GM23248 (cell line): ENCODE results near the gene YEATS2. TPM values are rescaled to one million over a fixed set of nuclear protein-coding genes. Genes with fewer than 3 reads are reported as not detected.
"Not testable (repeated sequence)": the region's sequence is repeated elsewhere in the genome, so short reads cannot be mapped to it uniquely, and the experiment has no call there.

ENCODE experiments used
- DNase-seq: peaks from one replicate; pipeline ENCODE4 v3.0.0-alpha.2; 2015
- H2AFZ ChIP-seq: fragments of 200-600 bp; sonication (generic); 2 replicates; pipeline ENCODE4 v1.6.1; 2016; ENCODE audit warnings: antibody characterized with exemption
- H3F3A ChIP-seq: fragments of 200-600 bp; sonication (generic); 2 replicates; pipeline ENCODE4 v1.6.1; 2016; ENCODE audit warnings: mild to moderate bottlenecking, antibody characterized with exemption, mixed run types; ENCODE audit not compliant: insufficient read depth
- H3K27ac ChIP-seq: fragments of 200-600 bp; sonication (generic); 2 replicates; pipeline ENCODE4 v1.5.1; 2016; ENCODE audit warnings: mild to moderate bottlenecking
- H3K27me3 ChIP-seq: fragments of 200-600 bp; sonication (generic); replicated peaks from 2 replicates; pipeline ENCODE4 v1.6.1; 2016; ENCODE audit warnings: mild to moderate bottlenecking; ENCODE audit not compliant: insufficient read depth
- H3K36me3 ChIP-seq: fragments of 200-600 bp; sonication (generic); 2 replicates; pipeline ENCODE4 v1.6.1; 2016; ENCODE audit warnings: low read depth, mild to moderate bottlenecking
- H3K4me1 ChIP-seq: fragments of 200-600 bp; sonication (generic); 2 replicates; pipeline ENCODE4 v1.6.1; 2016; ENCODE audit warnings: mild to moderate bottlenecking; ENCODE audit not compliant: insufficient read depth
- H3K4me2 ChIP-seq: fragments of 200-600 bp; sonication (generic); one replicate; pipeline ENCODE4 v1.6.1; 2016; ENCODE audit warnings: mild to moderate bottlenecking; ENCODE audit not compliant: unreplicated experiment
- H3K4me3 ChIP-seq: fragments of 200-600 bp; sonication (generic); 2 replicates; pipeline ENCODE4 v1.5.1; 2016; ENCODE audit warnings: mild to moderate bottlenecking
- H3K79me2 ChIP-seq: fragments of 200-600 bp; sonication (generic); 2 replicates; pipeline ENCODE4 v1.6.1; 2016; ENCODE audit warnings: mild to moderate bottlenecking; ENCODE audit not compliant: insufficient read depth
- H3K9ac ChIP-seq: fragments of 200-600 bp; sonication (generic); 2 replicates; pipeline ENCODE4 v1.6.1; 2016; ENCODE audit warnings: mild to moderate bottlenecking
- H3K9me2 ChIP-seq: fragments of 200-600 bp; sonication (generic); 2 replicates; pipeline ENCODE4 v1.6.1; 2016; ENCODE audit warnings: mixed run types, mild to moderate bottlenecking, moderate library complexity; ENCODE audit not compliant: insufficient read depth
- H3K9me3 ChIP-seq: fragments of 200-600 bp; sonication (generic); one replicate; pipeline ENCODE4 v1.6.1; 2017; ENCODE audit warnings: low read depth
- H4K20me1 ChIP-seq: fragments of 200-600 bp; sonication (generic); 2 replicates; pipeline ENCODE4 v1.6.0; 2016; ENCODE audit not compliant: insufficient read depth
- EZH2 ChIP-seq: fragments of 200-600 bp; sonication (generic); IDR thresholded peaks from 2 replicates; pipeline ENCODE4 v1.6.1; 2018; ENCODE audit warnings: antibody characterized with exemption, mild to moderate bottlenecking; ENCODE audit not compliant: insufficient read depth, poor library complexity, severe bottlenecking
- EZH2phosphoT487 ChIP-seq: fragments of 200-600 bp; sonication (generic); IDR thresholded peaks from 2 replicates; pipeline ENCODE4 v1.6.1; 2018; ENCODE audit warnings: antibody characterized with exemption, moderate library complexity, mild to moderate bottlenecking, low read depth; ENCODE audit not compliant: insufficient read depth
- WGBS, 2 experiments: methylation state at CpG; one replicate each; pipeline ENCODE4 v1.1.6; 2015 to 2017; ENCODE audit warnings: low lambda C conversion rate in 2 of 2, low coverage in 1 of 2; ENCODE audit errors: missing lambda C conversion rate in 2 of 2; 5-methylcytosine and 5-hydroxymethylcytosine counted together
- in situ Hi-C: fragments of 300-500 bp; cut with MboI; formaldehyde crosslinking; loops from 2 replicates; pipeline ENCODE4 v1.15.0; 2020
- polyA plus RNA-seq: library from polyadenylated mRNA; unstranded; fragments of >200 nt; fragmentation: Nextera tagmentation; extraction: Ambion mirVana; gene quantifications from 2 replicates; pipeline ENCODE4 v1.2.1, GENCODE V29; 2016
- total RNA-seq: library from RNA; depleted of rRNA; stranded (reverse); fragments of >200 nt; shearing (Covaris generic); gene quantifications from 2 replicates; pipeline ENCODE4 v1.2.3, GENCODE V29; 2014

Gene YEATS2
- total and polyA plus RNA-seq, 2 experiments from 2014 or later = 14.0 to 34.7 TPM

DNA sequence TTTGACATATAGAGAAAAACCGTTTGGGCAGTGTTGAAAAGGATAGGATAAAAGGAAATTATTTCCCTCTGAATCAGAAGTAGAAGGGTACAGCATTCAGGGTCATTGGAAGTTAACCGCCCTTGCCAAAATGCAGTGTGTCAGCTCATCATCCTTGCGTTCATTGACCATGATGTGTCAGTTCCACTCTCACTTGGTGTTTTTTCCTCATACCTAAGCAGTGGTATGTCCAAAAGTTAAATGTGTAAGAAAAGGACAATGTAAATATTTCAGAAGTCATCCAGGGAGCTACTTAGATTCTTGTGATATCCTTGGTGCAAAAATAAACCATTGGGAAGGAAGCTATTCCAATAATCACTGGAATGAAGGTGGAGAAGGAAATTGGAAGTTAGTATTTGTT lies 77.0 kb downstream of the YEATS2 start:
- in situ Hi-C loops = no loop called here
- Histone ChIP-seq H3K27me3 (no peaks in the 10 kb centered on the region), H3K9me2 (no peaks in the 10 kb centered on the region), H3K79me2 (0 out of 2 replicates have a peak, but pooled peaks cover 4% of the 10 kb centered on the region), H2AFZ (no peak overlapping the region), H3K4me3 (peak overlapping the region; percentile 37), H3K9ac (no peak overlapping the region), H3K4me1 (peaks cover 41% of the 10 kb centered on the region), H3K9me3 (no peaks in the 10 kb centered on the region), H4K20me1 (no peaks in the 10 kb centered on the region), H3K36me3 (peaks cover 38% of the 10 kb centered on the region), H3K4me2 (peak overlapping the region; percentile 69), H3K27ac (peak overlapping the region; percentile 51), H3F3A (peaks cover 33% of the 10 kb centered on the region)
- 13 to 23% methylated on average over 3 of the region's 3 CpGs for WGBS, 2 experiments
- TF ChIP-seq EZH2phosphoT487 (no peak), EZH2 (no peak)
- peak; percentile 84 for DNase-seq

DNA sequence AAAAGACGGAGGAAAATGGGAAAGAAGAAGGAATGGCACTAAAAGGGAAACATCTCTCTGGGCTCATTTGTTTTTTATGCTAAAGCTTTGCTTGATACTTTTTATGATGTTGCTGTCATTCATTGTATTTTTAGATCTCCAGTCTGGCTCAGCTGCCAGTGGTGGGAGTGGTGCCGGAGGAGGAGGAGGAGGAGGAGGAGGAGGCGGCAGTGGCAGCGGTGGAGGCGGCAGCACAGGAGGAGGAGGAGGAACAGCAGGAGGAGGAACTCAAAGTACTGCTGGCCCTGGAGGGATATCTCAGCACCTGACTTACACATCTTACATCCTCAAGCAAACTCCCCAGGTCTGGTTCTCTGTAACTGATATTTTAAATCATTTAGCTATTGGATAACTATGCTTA lies 78.2 kb downstream of the YEATS2 start:
- no peaks in the 10 kb centered on the region for H3K9me3 ChIP-seq
- in situ Hi-C loops = no loop called here
- H4K20me1 ChIP-seq = no peaks in the 10 kb centered on the region
- TF ChIP-seq EZH2phosphoT487 = no peak
- no peak for TF ChIP-seq EZH2
- H3K4me2 ChIP-seq = peak overlapping the region; percentile 69
- no peaks in the 10 kb centered on the region for H3K27me3 ChIP-seq
- H3K9me2 ChIP-seq = no peaks in the 10 kb centered on the region
- 0 out of 2 replicates have a peak, but pooled peaks cover 4% of the 10 kb centered on the region for H3K79me2 ChIP-seq
- H2AFZ ChIP-seq = no peak overlapping the region
- H3F3A ChIP-seq = peaks cover 39% of the 10 kb centered on the region
- no peak overlapping the region; the same call in 1 of the 2 replicates for H3K27ac ChIP-seq
- no peak overlapping the region for H3K9ac ChIP-seq
- 59 to 90% methylated on average over 3 to 5 of the region's 5 CpGs for WGBS, 2 experiments
- DNase-seq = peak; percentile 1
- H3K4me1 ChIP-seq = peaks cover 41% of the 10 kb centered on the region
- peaks cover 47% of the 10 kb centered on the region for H3K36me3 ChIP-seq
- no peak overlapping the region for H3K4me3 ChIP-seq

- peaks cover 41% of the 10 kb centered on the region for H3K4me1 ChIP-seq
- peaks cover 39% of the 10 kb centered on the region for H3F3A ChIP-seq
- H3K9me2 ChIP-seq, H3K27me3 ChIP-seq, H3K9ac ChIP-seq, H3K4me3 ChIP-seq, DNase-seq, H3K79me2 ChIP-seq, H3K27ac ChIP-seq, H3K4me2 ChIP-seq, H3K9me3 ChIP-seq, H4K20me1 ChIP-seq, H2AFZ ChIP-seq, in situ Hi-C loops: not testable (repeated sequence)
- WGBS, 2 experiments = 49 to 60% methylated on average over 5 of the region's 5 CpGs
- peaks cover 54% of the 10 kb centered on the region for H3K36me3 ChIP-seq
Measured at GRCh38 chr3:183776451-183776850, 78.9 kb downstream of the YEATS2 start.

DNA sequence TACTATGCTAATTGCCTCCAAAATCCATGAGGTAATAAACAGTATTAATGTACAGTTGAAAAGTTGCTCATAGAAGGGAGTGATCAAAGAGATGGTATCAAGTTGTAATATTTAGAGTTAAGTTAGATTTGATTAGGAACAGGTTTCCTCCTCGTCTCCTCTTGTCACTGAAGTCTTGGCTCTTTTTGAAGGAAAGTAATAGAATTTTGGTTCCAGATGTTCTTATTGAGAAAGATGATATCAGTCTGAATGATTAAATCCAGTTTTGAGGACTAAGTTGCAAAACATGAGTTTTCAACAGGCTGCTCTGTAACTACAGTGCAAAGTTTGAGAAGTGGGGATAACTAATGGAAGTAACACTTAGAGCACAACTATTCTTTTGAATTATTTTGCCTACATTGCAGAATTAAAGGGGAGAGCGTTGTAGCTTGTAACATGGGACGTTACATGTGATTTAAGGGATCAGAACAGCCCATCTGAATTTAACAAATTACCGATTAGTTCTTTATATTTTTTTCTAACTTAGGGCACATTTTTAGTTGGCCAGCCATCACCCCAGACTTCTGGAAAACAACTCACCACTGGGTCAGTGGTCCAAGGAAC lies 79.5 kb downstream of the YEATS2 start:
- H3K27ac ChIP-seq = no peak overlapping the region
- H4K20me1 ChIP-seq = no peaks in the 10 kb centered on the region
- in situ Hi-C loops = no loop called here
- peaks cover 41% of the 10 kb centered on the region for H3K4me1 ChIP-seq
- peaks cover 58% of the 10 kb centered on the region for H3K36me3 ChIP-seq
- no peak overlapping the region for H2AFZ ChIP-seq
- 46 to 50% methylated on average over 4 of the region's 4 CpGs for WGBS, 2 experiments
- H3K79me2 ChIP-seq = 0 out of 2 replicates have a peak, but pooled peaks cover 4% of the 10 kb centered on the region
- H3F3A ChIP-seq = peaks cover 39% of the 10 kb centered on the region
- no peak overlapping the region for H3K4me3 ChIP-seq
- TF ChIP-seq EZH2phosphoT487 (no peak), EZH2 (no peak)
- peak; percentile 16 for DNase-seq
- H3K27me3 ChIP-seq = no peaks in the 10 kb centered on the region
- no peaks in the 10 kb centered on the region for H3K9me3 ChIP-seq
- no peak overlapping the region for H3K9ac ChIP-seq
- H3K4me2 ChIP-seq = no peak overlapping the region
- H3K9me2 ChIP-seq = no peaks in the 10 kb centered on the region
